HL-60 (cell line): Measurements from ENCODE around the gene FAM83D.

ENCODE experiments used
- DNase-seq, 2 experiments: peaks; one replicate each; pipeline ENCODE4 v3.0.0-alpha.2; 2010 to 2020; ENCODE audit warnings: low read depth in 1 of 2, low spot score in 1 of 2
- H3K27ac ChIP-seq: fragments of 250-450 bp; sonication (Bioruptor Pico); replicated peaks from 2 replicates; pipeline ENCODE4 v1.5.1; 2020; ENCODE audit warnings: mild to moderate bottlenecking, moderate library complexity
- H3K27me3 ChIP-seq: fragments of 250-450 bp; sonication (Bioruptor Pico); 2 replicates; pipeline ENCODE4 v1.5.1; 2021; ENCODE audit warnings: mild to moderate bottlenecking, moderate library complexity; ENCODE audit not compliant: insufficient read depth, poor library complexity, severe bottlenecking
- H3K4me3 ChIP-seq: replicated peaks from 2 replicates; pipeline ENCODE4 v1.5.1; 2011; ENCODE audit warnings: mild to moderate bottlenecking, control low read depth, low read length; ENCODE audit not compliant: insufficient read depth
- GABPA ChIP-seq: IDR thresholded peaks from 2 replicates; pipeline ENCODE4 v1.6.1; 2012; ENCODE audit warnings: low read depth
- POLR2AphosphoS5 ChIP-seq: IDR thresholded peaks from 2 replicates; pipeline ENCODE4 v1.6.1; 2012; ENCODE audit warnings: low read depth
- SPI1 ChIP-seq: IDR thresholded peaks from 2 replicates; pipeline ENCODE4 v1.6.1; 2012; ENCODE audit warnings: low read depth, mild to moderate bottlenecking, borderline replicate concordance
- TF ChIP-seq, protein P1 (sequence below): IDR thresholded peaks from 2 replicates; pipeline ENCODE4 v1.6.1; 2012; ENCODE audit warnings: low read depth; ENCODE audit not compliant: insufficient replicate concordance
- TF ChIP-seq, protein P2 (sequence below): IDR thresholded peaks from one replicate; pipeline ENCODE4 v1.5.1; 2011; ENCODE audit warnings: low read length, control low read depth, inconsistent platforms; ENCODE audit not compliant: insufficient read depth

FAM83D gene

DNA sequence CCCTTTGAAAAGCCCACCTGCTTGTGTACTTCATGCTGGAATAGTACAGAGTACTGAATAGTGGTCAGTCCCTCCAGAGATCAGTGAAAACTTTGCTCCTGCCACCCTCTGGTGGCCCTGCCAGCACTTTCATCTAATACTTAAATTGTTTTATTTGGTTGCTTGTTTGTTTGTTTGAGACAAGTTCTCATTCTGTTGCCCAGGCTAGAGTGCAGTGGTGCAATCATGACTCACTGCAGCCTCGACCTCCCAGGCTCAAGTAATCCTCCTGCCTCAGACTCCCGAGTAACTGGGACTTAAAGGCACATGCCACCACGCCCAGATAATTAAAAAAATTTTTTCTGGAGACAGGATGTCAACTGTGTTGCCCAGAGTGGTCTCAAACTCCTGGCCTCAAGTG, 9.1 kb downstream of the FAM83D start:
- no peak for DNase-seq
- Histone ChIP-seq H3K27ac (no peak overlapping the region), H3K4me3 (no peak overlapping the region), H3K27me3 (no peaks in the 10 kb centered on the region)
- no peak for TF ChIP-seq SPI1
- TF ChIP-seq, protein P1, sequence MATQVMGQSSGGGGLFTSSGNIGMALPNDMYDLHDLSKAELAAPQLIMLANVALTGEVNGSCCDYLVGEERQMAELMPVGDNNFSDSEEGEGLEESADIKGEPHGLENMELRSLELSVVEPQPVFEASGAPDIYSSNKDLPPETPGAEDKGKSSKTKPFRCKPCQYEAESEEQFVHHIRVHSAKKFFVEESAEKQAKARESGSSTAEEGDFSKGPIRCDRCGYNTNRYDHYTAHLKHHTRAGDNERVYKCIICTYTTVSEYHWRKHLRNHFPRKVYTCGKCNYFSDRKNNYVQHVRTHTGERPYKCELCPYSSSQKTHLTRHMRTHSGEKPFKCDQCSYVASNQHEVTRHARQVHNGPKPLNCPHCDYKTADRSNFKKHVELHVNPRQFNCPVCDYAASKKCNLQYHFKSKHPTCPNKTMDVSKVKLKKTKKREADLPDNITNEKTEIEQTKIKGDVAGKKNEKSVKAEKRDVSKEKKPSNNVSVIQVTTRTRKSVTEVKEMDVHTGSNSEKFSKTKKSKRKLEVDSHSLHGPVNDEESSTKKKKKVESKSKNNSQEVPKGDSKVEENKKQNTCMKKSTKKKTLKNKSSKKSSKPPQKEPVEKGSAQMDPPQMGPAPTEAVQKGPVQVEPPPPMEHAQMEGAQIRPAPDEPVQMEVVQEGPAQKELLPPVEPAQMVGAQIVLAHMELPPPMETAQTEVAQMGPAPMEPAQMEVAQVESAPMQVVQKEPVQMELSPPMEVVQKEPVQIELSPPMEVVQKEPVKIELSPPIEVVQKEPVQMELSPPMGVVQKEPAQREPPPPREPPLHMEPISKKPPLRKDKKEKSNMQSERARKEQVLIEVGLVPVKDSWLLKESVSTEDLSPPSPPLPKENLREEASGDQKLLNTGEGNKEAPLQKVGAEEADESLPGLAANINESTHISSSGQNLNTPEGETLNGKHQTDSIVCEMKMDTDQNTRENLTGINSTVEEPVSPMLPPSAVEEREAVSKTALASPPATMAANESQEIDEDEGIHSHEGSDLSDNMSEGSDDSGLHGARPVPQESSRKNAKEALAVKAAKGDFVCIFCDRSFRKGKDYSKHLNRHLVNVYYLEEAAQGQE, result no peak
- no peak for TF ChIP-seq GABPA
- TF ChIP-seq, protein P2, sequence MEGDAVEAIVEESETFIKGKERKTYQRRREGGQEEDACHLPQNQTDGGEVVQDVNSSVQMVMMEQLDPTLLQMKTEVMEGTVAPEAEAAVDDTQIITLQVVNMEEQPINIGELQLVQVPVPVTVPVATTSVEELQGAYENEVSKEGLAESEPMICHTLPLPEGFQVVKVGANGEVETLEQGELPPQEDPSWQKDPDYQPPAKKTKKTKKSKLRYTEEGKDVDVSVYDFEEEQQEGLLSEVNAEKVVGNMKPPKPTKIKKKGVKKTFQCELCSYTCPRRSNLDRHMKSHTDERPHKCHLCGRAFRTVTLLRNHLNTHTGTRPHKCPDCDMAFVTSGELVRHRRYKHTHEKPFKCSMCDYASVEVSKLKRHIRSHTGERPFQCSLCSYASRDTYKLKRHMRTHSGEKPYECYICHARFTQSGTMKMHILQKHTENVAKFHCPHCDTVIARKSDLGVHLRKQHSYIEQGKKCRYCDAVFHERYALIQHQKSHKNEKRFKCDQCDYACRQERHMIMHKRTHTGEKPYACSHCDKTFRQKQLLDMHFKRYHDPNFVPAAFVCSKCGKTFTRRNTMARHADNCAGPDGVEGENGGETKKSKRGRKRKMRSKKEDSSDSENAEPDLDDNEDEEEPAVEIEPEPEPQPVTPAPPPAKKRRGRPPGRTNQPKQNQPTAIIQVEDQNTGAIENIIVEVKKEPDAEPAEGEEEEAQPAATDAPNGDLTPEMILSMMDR, result no peak
- TF ChIP-seq POLR2AphosphoS5, result no peak

DNA sequence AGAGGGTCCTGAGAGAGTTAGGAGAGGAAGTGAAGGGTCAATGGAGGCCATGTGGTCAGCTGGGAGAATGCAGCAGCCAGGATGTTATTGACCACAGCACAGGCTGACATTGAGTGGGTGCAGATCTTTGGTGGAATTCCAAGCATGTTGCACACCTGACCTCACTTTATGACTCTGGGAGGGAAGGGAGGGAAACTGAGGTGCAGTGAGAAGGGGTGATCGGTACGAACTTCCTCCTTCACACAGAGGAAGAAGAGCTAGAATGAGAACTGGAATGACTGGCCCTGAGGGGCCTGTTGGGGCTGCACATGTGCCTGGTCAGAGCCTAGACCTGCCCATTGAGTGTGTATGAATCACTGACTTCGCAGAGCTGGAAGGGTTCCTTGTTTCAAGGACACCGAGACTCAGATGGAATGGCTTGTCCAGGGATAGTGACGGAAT, 9.8 kb downstream of the FAM83D start:
- DNase-seq, result no peak
- no peak for TF ChIP-seq GABPA
- TF ChIP-seq SPI1, result no peak
- H3K27me3 ChIP-seq, result no peaks in the 10 kb centered on the region
- H3K27ac ChIP-seq, result no peak overlapping the region
- H3K4me3 ChIP-seq, result no peak overlapping the region

GRCh38 chr20:38937000-38937399, 10.8 kb downstream of the FAM83D start:
- Histone ChIP-seq H3K27me3 (no peaks in the 10 kb centered on the region), H3K4me3 (no peak overlapping the region), H3K27ac (no peak overlapping the region)
- no peak for DNase-seq
- TF ChIP-seq SPI1 (no peak), POLR2AphosphoS5 (no peak), GABPA (no peak)
- TF ChIP-seq, protein P1, result no peak
- TF ChIP-seq, protein P2, result no peak

DNA sequence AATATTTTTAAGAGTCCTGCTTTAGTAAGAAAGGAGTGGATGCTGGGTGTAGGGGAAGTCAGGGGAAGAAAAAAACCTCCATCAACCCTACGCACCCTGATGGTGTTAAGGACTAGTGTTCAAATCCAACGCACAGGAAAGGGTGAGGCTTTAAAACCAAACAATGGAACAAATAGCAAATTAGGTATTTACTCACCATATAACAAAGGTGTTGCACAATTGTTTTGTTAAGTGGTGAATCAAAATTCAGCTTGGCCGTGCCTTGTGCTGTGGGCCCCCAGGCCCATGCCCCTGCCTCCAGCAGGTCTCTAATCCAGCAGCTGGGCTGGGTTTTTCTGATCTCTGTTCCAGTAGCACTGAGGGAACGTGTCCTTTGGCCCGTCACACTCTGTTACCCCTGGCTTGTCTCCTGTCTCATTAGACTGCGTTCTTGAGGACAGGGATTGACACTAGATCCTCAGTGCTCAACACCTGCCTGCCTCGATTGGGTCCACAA, 11.8 kb downstream of the FAM83D start:
- Histone ChIP-seq H3K4me3 (no peak overlapping the region), H3K27me3 (no peaks in the 10 kb centered on the region), H3K27ac (no peak overlapping the region)
- TF ChIP-seq, protein P1, result no peak
- TF ChIP-seq POLR2AphosphoS5 (no peak), GABPA (no peak), SPI1 (no peak)
- TF ChIP-seq, protein P2, result no peak
- DNase-seq, result no peak
